SK-N-SH (cell line): ENCODE data around the gene ZBED4. TPM values are rescaled to one million over a fixed set of nuclear protein-coding genes. Genes with fewer than 3 reads are reported as not detected.

Source experiments
- CTCF ChIA-PET: fragments of 300-600, 350-600 bp; formaldehyde crosslinking; extraction: SDS; loops from one replicate; lab custom pipeline; 2021; lab: Yijun Ruan, JAX
- POLR2A ChIA-PET: fragments of 350-600 bp; sonication (Branson Sonifier 250); formaldehyde crosslinking; extraction: SDS; loops from one replicate; lab custom pipeline; 2020; ENCODE audit warnings: antibody characterized with exemption, inconsistent platforms; lab: Yijun Ruan, JAX
- DNase-seq: peaks from one replicate; pipeline ENCODE4 v3.0.0; 2012
- H2AFZ ChIP-seq: fragments of 200-600 bp; sonication (generic); 2 replicates; pipeline ENCODE4 v1.8.1; 2016; ENCODE audit warnings: antibody characterized with exemption, mild to moderate bottlenecking, low read depth
- H3F3A ChIP-seq: fragments of 200-600 bp; sonication (generic); replicated peaks from 2 replicates; pipeline ENCODE3; 2016; ENCODE audit warnings: antibody characterized with exemption, mild to moderate bottlenecking; ENCODE audit not compliant: insufficient read depth
- H3K27ac ChIP-seq, 2 experiments: fragments of 200-500 bp in 1 of 2; fragments of 200-600 bp in 1 of 2; sonication (Bioruptor generic) in 1 of 2; sonication (generic), shearing (Covaris generic) in 1 of 2; 2 replicates each; pipeline versions ENCODE4 v1.5.1 to v1.6.1; 2014 to 2016; ENCODE audit warnings: low read depth in 2 of 2, inconsistent platforms in 1 of 2, low read length in 1 of 2, mild to moderate bottlenecking in 1 of 2, mixed read lengths in 1 of 2
- H3K27me3 ChIP-seq: fragments of 200-600 bp; sonication (generic), shearing (Covaris generic); 2 replicates; pipeline ENCODE4 v1.6.1; 2016; ENCODE audit warnings: mixed run types; ENCODE audit not compliant: insufficient read depth
- H3K36me3 ChIP-seq, 2 experiments: fragments of 200-500 bp in 1 of 2; fragments of 200-600 bp in 1 of 2; sonication (Bioruptor generic) in 1 of 2; sonication (generic) in 1 of 2; replicated peaks in 1 of 2; 2 replicates each; pipeline versions ENCODE3 to v1.5.1; 2014 to 2016; ENCODE audit warnings: low read length in 1 of 2, mild to moderate bottlenecking in 1 of 2; ENCODE audit not compliant: insufficient read depth in 2 of 2, control insufficient read depth in 1 of 2
- H3K4me1 ChIP-seq, 2 experiments: fragments of 200-500 bp in 1 of 2; fragments of 200-600 bp in 1 of 2; sonication (Bioruptor generic) in 1 of 2; sonication (generic), shearing (Covaris generic) in 1 of 2; 2 replicates each; pipeline versions ENCODE4 v1.5.1 to v1.6.1; 2014 to 2016; ENCODE audit warnings: low read depth in 1 of 2, low read length in 1 of 2, mixed run types in 1 of 2; ENCODE audit not compliant: insufficient read depth in 2 of 2, control insufficient read depth in 1 of 2
- H3K4me2 ChIP-seq: fragments of 200-600 bp; sonication (generic), shearing (Covaris generic); 2 replicates; pipeline ENCODE4 v1.6.1; 2017; ENCODE audit warnings: mixed run types
- H3K4me3 ChIP-seq, 2 experiments: fragments of 200-500 bp in 1 of 2; fragments of 200-600 bp in 1 of 2; sonication (Bioruptor generic) in 1 of 2; sonication (generic), shearing (Covaris generic) in 1 of 2; 2 replicates each; pipeline versions ENCODE4 v1.5.1 to v1.8.1; 2014 to 2016; ENCODE audit warnings: low read depth in 2 of 2, inconsistent platforms in 1 of 2, low read length in 1 of 2, mild to moderate bottlenecking in 1 of 2, mixed read lengths in 1 of 2, moderate library complexity in 1 of 2
- H3K79me2 ChIP-seq: fragments of 200-600 bp; sonication (generic); 2 replicates; pipeline ENCODE4 v1.8.1; 2017; ENCODE audit warnings: mild to moderate bottlenecking; ENCODE audit not compliant: insufficient read depth
- H3K9ac ChIP-seq: fragments of 200-600 bp; sonication (generic); 2 replicates; pipeline ENCODE4 v1.6.1; 2017; ENCODE audit warnings: mixed run types
- H3K9me2 ChIP-seq: fragments of 200-600 bp; sonication (generic); 2 replicates; pipeline ENCODE4 v1.6.1; 2017; ENCODE audit warnings: mixed run types
- H3K9me3 ChIP-seq: fragments of 200-600 bp; sonication (generic); 2 replicates; pipeline ENCODE4 v1.6.1; 2017; ENCODE audit warnings: mixed run types, mild to moderate bottlenecking, moderate library complexity
- H4K20me1 ChIP-seq: fragments of 200-600 bp; sonication (generic); 2 replicates; pipeline ENCODE4 v1.6.1; 2017; ENCODE audit warnings: mild to moderate bottlenecking, mixed run types; ENCODE audit not compliant: insufficient read depth
- GATA2 ChIP-seq: sonication (generic); formaldehyde crosslinking; IDR thresholded peaks from 2 replicates; pipeline ENCODE4 v1.5.0; 2020; ENCODE audit warnings: mild to moderate bottlenecking, missing genetic modification reagents
- RAD21 ChIP-seq: IDR thresholded peaks from 2 replicates; pipeline ENCODE4 v1.6.1; 2012; ENCODE audit warnings: mild to moderate bottlenecking, low read length
- SIN3A ChIP-seq: IDR thresholded peaks from 2 replicates; pipeline ENCODE4 v1.6.1; 2012; ENCODE audit warnings: low read depth, mild to moderate bottlenecking, low read length, moderate library complexity, borderline replicate concordance
- USF1 ChIP-seq: IDR thresholded peaks from 2 replicates; pipeline ENCODE4 v1.4.0; 2012; ENCODE audit warnings: low read depth, borderline replicate concordance
- YY1 ChIP-seq: IDR thresholded peaks from 2 replicates; pipeline ENCODE4 v1.4.0; 2012; ENCODE audit warnings: low read depth, mild to moderate bottlenecking
- WGBS: methylation state at CpG from one replicate; pipeline ENCODE4 v1.1.6; 2017; ENCODE audit warnings: low lambda C conversion rate; 5-methylcytosine and 5-hydroxymethylcytosine counted together
- polyA plus RNA-seq, 3 experiments: library from polyadenylated mRNA; depleted of rRNA; stranded (reverse); fragments of >200 nt; gene quantifications; 2 replicates each; pipeline ENCODE4 v1.2.3, GENCODE V29; 2012
- TF ChIP-seq, protein P1 (sequence below): fragments of 200-600 bp; sonication (generic); IDR thresholded peaks from 2 replicates; pipeline ENCODE4 v1.6.1; 2017; ENCODE audit warnings: antibody characterized with exemption, mild to moderate bottlenecking, moderate library complexity
- TF ChIP-seq, protein P2 (sequence below): IDR thresholded peaks from 2 replicates; pipeline ENCODE4 v1.4.0; 2012; ENCODE audit warnings: low read depth, borderline replicate concordance

Gene ZBED4
- polyA plus RNA-seq, 1 of the 3 experiments (the other 2 are of a cell fraction) = 7.9 TPM

- Histone ChIP-seq H3K27me3 (no peaks in the 10 kb centered on the region), H3K9me2 (no peaks in the 10 kb centered on the region), H3F3A (no peaks in the 10 kb centered on the region), H3K4me2 (no peak overlapping the region), H3K9me3 (no peaks in the 10 kb centered on the region), H3K4me3 (no peak overlapping the region), H3K27ac (no peak overlapping the region), H3K4me1 (peaks cover 0 to 12% of the 10 kb centered on the region in 2 experiments; a peak in 1 of 4 replicates), H3K79me2 (no peaks in the 10 kb centered on the region), H3K36me3 (peaks cover 0 to 29% of the 10 kb centered on the region in 2 experiments), H2AFZ (no peak overlapping the region), H3K9ac (no peak overlapping the region), H4K20me1 (no peaks in the 10 kb centered on the region)
- ChIA-PET CTCF (interaction anchor here (2.1 kb wide), 1 partner anchor 105 kb away, joined by 7 read pairs; no protein-coding TSS in a partner anchor), POLR2A (interaction anchor here (1.4 kb wide), 1 partner anchor 9 kb away, joined by 3 read pairs; no protein-coding TSS in a partner anchor)
- TF ChIP-seq GATA2 (CRISPR knock-in tag) = no peak
- TF ChIP-seq YY1 = no peak
- TF ChIP-seq, protein P1, sequence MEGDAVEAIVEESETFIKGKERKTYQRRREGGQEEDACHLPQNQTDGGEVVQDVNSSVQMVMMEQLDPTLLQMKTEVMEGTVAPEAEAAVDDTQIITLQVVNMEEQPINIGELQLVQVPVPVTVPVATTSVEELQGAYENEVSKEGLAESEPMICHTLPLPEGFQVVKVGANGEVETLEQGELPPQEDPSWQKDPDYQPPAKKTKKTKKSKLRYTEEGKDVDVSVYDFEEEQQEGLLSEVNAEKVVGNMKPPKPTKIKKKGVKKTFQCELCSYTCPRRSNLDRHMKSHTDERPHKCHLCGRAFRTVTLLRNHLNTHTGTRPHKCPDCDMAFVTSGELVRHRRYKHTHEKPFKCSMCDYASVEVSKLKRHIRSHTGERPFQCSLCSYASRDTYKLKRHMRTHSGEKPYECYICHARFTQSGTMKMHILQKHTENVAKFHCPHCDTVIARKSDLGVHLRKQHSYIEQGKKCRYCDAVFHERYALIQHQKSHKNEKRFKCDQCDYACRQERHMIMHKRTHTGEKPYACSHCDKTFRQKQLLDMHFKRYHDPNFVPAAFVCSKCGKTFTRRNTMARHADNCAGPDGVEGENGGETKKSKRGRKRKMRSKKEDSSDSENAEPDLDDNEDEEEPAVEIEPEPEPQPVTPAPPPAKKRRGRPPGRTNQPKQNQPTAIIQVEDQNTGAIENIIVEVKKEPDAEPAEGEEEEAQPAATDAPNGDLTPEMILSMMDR = no peak
- no peak for TF ChIP-seq RAD21
- no peak for TF ChIP-seq SIN3A
- TF ChIP-seq, protein P2, sequence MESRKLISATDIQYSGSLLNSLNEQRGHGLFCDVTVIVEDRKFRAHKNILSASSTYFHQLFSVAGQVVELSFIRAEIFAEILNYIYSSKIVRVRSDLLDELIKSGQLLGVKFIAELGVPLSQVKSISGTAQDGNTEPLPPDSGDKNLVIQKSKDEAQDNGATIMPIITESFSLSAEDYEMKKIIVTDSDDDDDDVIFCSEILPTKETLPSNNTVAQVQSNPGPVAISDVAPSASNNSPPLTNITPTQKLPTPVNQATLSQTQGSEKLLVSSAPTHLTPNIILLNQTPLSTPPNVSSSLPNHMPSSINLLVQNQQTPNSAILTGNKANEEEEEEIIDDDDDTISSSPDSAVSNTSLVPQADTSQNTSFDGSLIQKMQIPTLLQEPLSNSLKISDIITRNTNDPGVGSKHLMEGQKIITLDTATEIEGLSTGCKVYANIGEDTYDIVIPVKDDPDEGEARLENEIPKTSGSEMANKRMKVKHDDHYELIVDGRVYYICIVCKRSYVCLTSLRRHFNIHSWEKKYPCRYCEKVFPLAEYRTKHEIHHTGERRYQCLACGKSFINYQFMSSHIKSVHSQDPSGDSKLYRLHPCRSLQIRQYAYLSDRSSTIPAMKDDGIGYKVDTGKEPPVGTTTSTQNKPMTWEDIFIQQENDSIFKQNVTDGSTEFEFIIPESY = no peak
- no peak for DNase-seq
- 94% methylated on average over 19 of the region's 24 CpGs for WGBS
Observed at GRCh38 chr22:49925525-49926128, 72.0 kb downstream of the ZBED4 start.

GRCh38 chr22:49926916-49927315 lies 73.3 kb downstream of the ZBED4 start:
- no peaks in the 10 kb centered on the region for H3K27me3 ChIP-seq
- no peaks in the 10 kb centered on the region for H3K79me2 ChIP-seq
- H2AFZ ChIP-seq = no peak overlapping the region
- ChIA-PET CTCF (interaction anchor here (1.1 kb wide), 1 partner anchor 104 kb away, joined by 6 read pairs; no protein-coding TSS in a partner anchor), POLR2A (no interaction called here)
- WGBS = 86% methylated on average over 18 of the region's 18 CpGs
- no peak overlapping the region for H3K9ac ChIP-seq
- no peak overlapping the region for H3K27ac ChIP-seq
- H3K9me3 ChIP-seq = no peaks in the 10 kb centered on the region
- H3K4me2 ChIP-seq = no peak overlapping the region
- no peak overlapping the region for H3K4me3 ChIP-seq
- no peaks in the 10 kb centered on the region for H3K9me2 ChIP-seq
- H3K4me1 ChIP-seq = peaks cover 0 to 15% of the 10 kb centered on the region in 2 experiments; a peak in 1 of 4 replicates
- DNase-seq = no peak
- no peak for TF ChIP-seq USF1
- H3F3A ChIP-seq = no peaks in the 10 kb centered on the region
- peaks cover 0 to 19% of the 10 kb centered on the region in 2 experiments for H3K36me3 ChIP-seq
- no peaks in the 10 kb centered on the region for H4K20me1 ChIP-seq
